NT2/D1 (cell line): ENCODE results near the gene ALG1L2.

Experiments used
- SUZ12 ChIP-seq: IDR thresholded peaks from 2 replicates; pipeline ENCODE4 v1.6.1; 2011; ENCODE audit not compliant: insufficient read length, insufficient read depth; ENCODE audit errors: extremely low read depth
- YY1 ChIP-seq: IDR thresholded peaks from 2 replicates; pipeline ENCODE4 v1.6.1; 2011; ENCODE audit not compliant: insufficient read length, insufficient read depth
- ZNF274 ChIP-seq: IDR thresholded peaks from 2 replicates; pipeline ENCODE4 v1.6.1; 2011; ENCODE audit warnings: mild to moderate bottlenecking, low read depth, low read length

DNA sequence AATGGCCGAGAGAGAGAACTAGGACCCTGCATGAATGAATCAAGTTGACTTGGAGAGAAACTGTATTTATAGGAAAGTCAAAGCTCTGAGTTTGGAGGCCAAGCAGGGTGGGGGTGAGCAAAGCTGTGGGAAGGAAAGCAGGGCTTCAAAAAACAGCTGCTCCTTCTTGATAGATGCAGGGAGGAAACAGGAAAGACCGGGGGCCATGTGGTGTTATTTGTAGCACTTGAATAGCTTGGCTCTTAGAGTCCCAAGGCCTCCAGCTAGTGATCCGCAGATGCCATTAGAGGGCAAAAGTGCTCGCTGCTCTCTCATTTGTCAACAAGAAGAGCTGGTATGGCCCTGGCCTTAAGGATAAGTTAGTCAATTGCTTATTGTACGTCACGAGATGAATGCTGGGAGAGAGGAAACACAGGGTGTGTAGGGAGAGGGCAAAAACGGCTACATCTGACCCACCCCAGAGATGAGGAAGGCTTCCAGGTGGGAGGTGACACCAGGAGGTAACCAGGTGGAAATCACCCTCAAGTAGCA lies at the start of gene ALG1L2:
- no peak for TF ChIP-seq ZNF274
- no peak for TF ChIP-seq SUZ12
- no peak for TF ChIP-seq YY1
